Measurements from ENCODE around the gene C3orf62. TPM values are rescaled to one million over a fixed set of nuclear protein-coding genes. Genes with fewer than 3 reads are reported as not detected.

C3orf62 gene
- total and polyA plus RNA-seq, 10 of the 15 experiments (the other 5 are each of a cell fraction or from before 2014, with no cell fraction given) = 2.7 to 7.5 (median 4.2) TPM

- Histone ChIP-seq H3K4me1 (ENCODE audit: control insufficient read depth, insufficient read depth, low read length) (peaks cover 4% of the 10 kb centered on the region), H3K9me3 (replicated peaks; ENCODE audit: control insufficient read depth, insufficient read depth, low read length) (no peaks in the 10 kb centered on the region), H3K9ac (ENCODE audit: control insufficient read depth, insufficient read depth, low read length) (no peak overlapping the region; the same call in 1 of the 2 replicates), H3K4me2 (ENCODE audit: control insufficient read depth, insufficient read depth) (no peak overlapping the region), H3K4me3 (no peak overlapping the region), H4K20me1 (ENCODE audit: control insufficient read depth, insufficient read depth) (no peaks in the 10 kb centered on the region), H3K79me2 (ENCODE audit: control insufficient read depth, insufficient read depth, low read length) (no peaks in the 10 kb centered on the region), H2AFZ (ENCODE audit: control insufficient read depth, low read depth, low read length) (no peak overlapping the region), H3K27me3 (replicated peaks in 1 of 2; ENCODE audit: control insufficient read depth in 2 of 2, insufficient read depth in 2 of 2, low read length in 1 of 2) (no peaks in the 10 kb centered on the region), H3K27ac (ENCODE audit: control insufficient read depth, insufficient read depth) (peak overlapping the region; percentile 31), H3K36me3 (ENCODE audit: control insufficient read depth in 2 of 2, insufficient read depth in 2 of 2, low read length in 1 of 2) (peaks cover 21 to 40% of the 10 kb centered on the region in 2 experiments)
- ChIA-PET RAD21 (ENCODE audit: unreplicated experiment) (interaction anchor here (0.5 to 1.4 kb wide), 4 partner anchors 9 to 185 kb away, joined by 3 read pairs; partner anchors contain the start of genes RHOA and TCTA), CTCF (interaction anchor here (1.2 to 2.1 kb wide), 6 partner anchors 8 to 1775 kb away, joined by 3 to 6 read pairs (median 5); partner anchors contain the start of genes KLHDC8B and USP4), POLR2A (interaction anchor here (0.6 to 1.6 kb wide), 3 partner anchors 8 to 146 kb away, joined by 3 to 6 read pairs (median 3); partner anchors contain the start of gene USP4), SMC1A (ENCODE audit: uncharacterized antibody, unreplicated experiment) (interaction anchor here (1.2 to 2.0 kb wide), 3 partner anchors 11 to 147 kb away, joined by 4 to 9 read pairs (median 6); partner anchors contain the start of gene USP4)
- TF ChIP-seq CHD4 (IDR thresholded peaks at IDR 0.05) (no peak), DPF2 (IDR thresholded peaks at IDR 0.05) (no peak), HDAC6 (IDR thresholded peaks at IDR 0.05; ENCODE audit: unreplicated experiment) (no peak), MTA2 (IDR thresholded peaks at IDR 0.05; ENCODE audit: low read depth) (no peak), IRF4 (IDR thresholded peaks at IDR 0.05; ENCODE audit: low read depth, low read length) (no peak), NFYB (IDR thresholded peaks at IDR 0.05; ENCODE audit: insufficient read depth, low read depth, low read length) (no peak), RFX5 (IDR thresholded peaks at IDR 0.05; ENCODE audit: low read depth, low read length) (no peak), CREB1 (IDR thresholded peaks at IDR 0.05; ENCODE audit: low read depth) (no peak), EGR1 (IDR thresholded peaks at IDR 0.05; ENCODE audit: borderline replicate concordance in 1 of 2, low read depth in 2 of 2, low read length in 2 of 2) (no peak), ZNF274 (IDR thresholded peaks at IDR 0.05; ENCODE audit: insufficient read depth, insufficient read length) (no peak), MTA3 (IDR thresholded peaks at IDR 0.05; ENCODE audit: borderline replicate concordance, low read length) (no peak), SREBF2 (IDR thresholded peaks at IDR 0.05; ENCODE audit: low read length) (no peak), RELA (IDR thresholded peaks at IDR 0.05; ENCODE audit: borderline replicate concordance, partially characterized antibody) (no peak), POU2F2 (IDR thresholded peaks at IDR 0.05; ENCODE audit: borderline replicate concordance, low read depth, low read length) (no peak), NFIC (IDR thresholded peaks at IDR 0.05; ENCODE audit: low read depth, low read length) (no peak)
- ATAC-seq (no peak), DNase-seq (ENCODE audit: low read depth, low spot score) (no peak), FAIRE-seq (no peak)
- intact Hi-C loops (cut with micrococcal nuclease; ENCODE audit: unreplicated experiment) = no loop called here
- in situ Hi-C loops (cut with MboI) = no loop called here
- 74% methylated on average over 1 of the region's 1 CpG for WGBS (ENCODE audit: insufficient coverage, insufficient replicate concordance, low lambda C conversion rate, missing lambda C conversion rate)
- BruUV-seq (replicated peaks) = no TSS peak
Observed at GRCh38 chr3:49302613-49303012, 25.6 kb upstream of the C3orf62 start.

Data from GM12878 (cell line).